Parathyroid adenoma (tissue), 2 donors: Measurements from ENCODE around the gene NCLN.

Experiments
- H2AFZ ChIP-seq: fragments of 300-600 bp; sonication (generic); one replicate; pipeline ENCODE4 v1.7.0; 2017; ENCODE audit warnings: antibody characterized with exemption, mild to moderate bottlenecking
- H3K27ac ChIP-seq: fragments of 300-600 bp; sonication (generic); one replicate; pipeline ENCODE4 v1.7.0; 2017
- H3K27me3 ChIP-seq: fragments of 300-600 bp; sonication (generic); one replicate; pipeline ENCODE4 v1.7.0; 2017; ENCODE audit warnings: low read length; ENCODE audit not compliant: control insufficient read depth, insufficient read depth
- H3K36me3 ChIP-seq: fragments of 300-600 bp; sonication (generic); one replicate; pipeline ENCODE4 v1.7.0; 2017; ENCODE audit warnings: low read length; ENCODE audit not compliant: control insufficient read depth, insufficient read depth
- H3K4me1 ChIP-seq: fragments of 300-600 bp; sonication (generic); one replicate; pipeline ENCODE4 v1.7.0; 2017; ENCODE audit warnings: control low read depth
- H3K4me2 ChIP-seq: fragments of 300-600 bp; sonication (generic); one replicate; pipeline ENCODE4 v1.7.0; 2017; ENCODE audit warnings: low read length
- H3K4me3 ChIP-seq: fragments of 300-600 bp; sonication (generic); one replicate; pipeline ENCODE4 v1.7.0; 2017; ENCODE audit warnings: low read depth, low read length
- H3K79me2 ChIP-seq: fragments of 300-600 bp; sonication (generic); one replicate; pipeline ENCODE4 v1.7.0; 2017; ENCODE audit warnings: control low read depth
- H3K9ac ChIP-seq: fragments of 300-600 bp; sonication (generic); one replicate; pipeline ENCODE4 v1.7.0; 2017; ENCODE audit warnings: mild to moderate bottlenecking
- H3K9me3 ChIP-seq: fragments of 300-600 bp; sonication (generic); one replicate; pipeline ENCODE4 v1.7.0; 2017; ENCODE audit warnings: low read length; ENCODE audit not compliant: control insufficient read depth
- CTCF ChIP-seq: fragments of 300-600 bp; sonication (generic); IDR thresholded peaks from one replicate; pipeline ENCODE4 v1.7.0; 2017; ENCODE audit warnings: antibody characterized with exemption, mild to moderate bottlenecking
- donor health status: primary hyperparathyroidism.

The NCLN gene

GRCh38 chr19:3194106-3195087 lies 8.7 kb downstream of the NCLN start:
- Histone ChIP-seq H2AFZ (no peak overlapping the region), H3K27me3 (no peaks in the 10 kb centered on the region), H3K9me3 (no peaks in the 10 kb centered on the region), H3K4me2 (no peak overlapping the region), H3K79me2 (peaks cover 12% of the 10 kb centered on the region), H3K36me3 (no peaks in the 10 kb centered on the region), H3K4me3 (no peak overlapping the region), H3K27ac (no peak overlapping the region), H3K4me1 (no peaks in the 10 kb centered on the region), H3K9ac (no peak overlapping the region)
- TF ChIP-seq CTCF, result no peak

GRCh38 chr19:3196064-3196932 lies 10.6 kb downstream of the NCLN start:
- Histone ChIP-seq H3K9me3 (no peaks in the 10 kb centered on the region), H3K4me2 (no peak overlapping the region), H3K4me3 (no peak overlapping the region), H3K79me2 (peaks cover 3% of the 10 kb centered on the region), H3K27ac (no peak overlapping the region), H3K4me1 (no peaks in the 10 kb centered on the region), H3K36me3 (no peaks in the 10 kb centered on the region), H3K9ac (no peak overlapping the region), H3K27me3 (no peaks in the 10 kb centered on the region), H2AFZ (no peak overlapping the region)
- TF ChIP-seq CTCF, result no peak

GRCh38 chr19:3196933-3197205 lies 11.1 kb downstream of the NCLN start:
- no peaks in the 10 kb centered on the region for H3K36me3 ChIP-seq
- H3K79me2 ChIP-seq, result no peaks in the 10 kb centered on the region
- H2AFZ ChIP-seq, result no peak overlapping the region
- no peaks in the 10 kb centered on the region for H3K4me1 ChIP-seq
- no peaks in the 10 kb centered on the region for H3K9me3 ChIP-seq
- no peak overlapping the region for H3K27ac ChIP-seq
- no peak overlapping the region for H3K9ac ChIP-seq
- no peak overlapping the region for H3K4me2 ChIP-seq
- no peak overlapping the region for H3K4me3 ChIP-seq
- H3K27me3 ChIP-seq, result no peaks in the 10 kb centered on the region
- TF ChIP-seq CTCF, result no peak

- Histone ChIP-seq H3K27me3 (no peaks in the 10 kb centered on the region), H3K9ac (no peak overlapping the region), H2AFZ (no peak overlapping the region), H3K4me3 (no peak overlapping the region), H3K4me2 (no peak overlapping the region), H3K27ac (no peak overlapping the region), H3K36me3 (no peaks in the 10 kb centered on the region), H3K9me3 (no peaks in the 10 kb centered on the region), H3K79me2 (no peaks in the 10 kb centered on the region), H3K4me1 (no peaks in the 10 kb centered on the region)
- TF ChIP-seq CTCF, result no peak
These were observed 13.4 kb downstream of the NCLN start for GRCh38 chr19:3198901-3199700.
